Measurements from ENCODE around the gene GPC4.

GPC4 gene

DNA sequence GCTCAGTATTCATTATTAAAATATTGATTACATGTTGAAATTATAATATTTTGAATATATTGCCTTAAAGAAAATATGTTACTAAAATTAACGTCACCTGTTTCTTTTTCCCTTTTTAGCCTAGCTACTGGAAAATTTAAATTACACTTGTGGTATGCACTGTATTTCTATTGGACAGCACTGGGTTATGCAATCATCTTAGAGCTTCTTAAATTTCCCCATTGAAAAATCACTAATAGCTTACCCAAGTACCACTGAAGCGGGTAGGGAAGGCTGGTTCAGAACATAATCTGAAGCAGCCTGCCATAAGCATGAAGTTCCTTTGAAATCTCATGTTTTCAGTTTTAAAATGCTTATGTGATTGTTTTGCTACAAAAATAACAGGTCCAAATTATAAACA is 147.7 kb downstream of the GPC4 start:
- TF ChIP-seq, protein P1, sequence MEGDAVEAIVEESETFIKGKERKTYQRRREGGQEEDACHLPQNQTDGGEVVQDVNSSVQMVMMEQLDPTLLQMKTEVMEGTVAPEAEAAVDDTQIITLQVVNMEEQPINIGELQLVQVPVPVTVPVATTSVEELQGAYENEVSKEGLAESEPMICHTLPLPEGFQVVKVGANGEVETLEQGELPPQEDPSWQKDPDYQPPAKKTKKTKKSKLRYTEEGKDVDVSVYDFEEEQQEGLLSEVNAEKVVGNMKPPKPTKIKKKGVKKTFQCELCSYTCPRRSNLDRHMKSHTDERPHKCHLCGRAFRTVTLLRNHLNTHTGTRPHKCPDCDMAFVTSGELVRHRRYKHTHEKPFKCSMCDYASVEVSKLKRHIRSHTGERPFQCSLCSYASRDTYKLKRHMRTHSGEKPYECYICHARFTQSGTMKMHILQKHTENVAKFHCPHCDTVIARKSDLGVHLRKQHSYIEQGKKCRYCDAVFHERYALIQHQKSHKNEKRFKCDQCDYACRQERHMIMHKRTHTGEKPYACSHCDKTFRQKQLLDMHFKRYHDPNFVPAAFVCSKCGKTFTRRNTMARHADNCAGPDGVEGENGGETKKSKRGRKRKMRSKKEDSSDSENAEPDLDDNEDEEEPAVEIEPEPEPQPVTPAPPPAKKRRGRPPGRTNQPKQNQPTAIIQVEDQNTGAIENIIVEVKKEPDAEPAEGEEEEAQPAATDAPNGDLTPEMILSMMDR (IDR thresholded peaks at IDR 0.05; ENCODE audit: insufficient read depth, missing control alignments) = no peak
- DNase-seq (ENCODE audit: insufficient read length, low spot score) (no peak), FAIRE-seq (no peak)

DNA sequence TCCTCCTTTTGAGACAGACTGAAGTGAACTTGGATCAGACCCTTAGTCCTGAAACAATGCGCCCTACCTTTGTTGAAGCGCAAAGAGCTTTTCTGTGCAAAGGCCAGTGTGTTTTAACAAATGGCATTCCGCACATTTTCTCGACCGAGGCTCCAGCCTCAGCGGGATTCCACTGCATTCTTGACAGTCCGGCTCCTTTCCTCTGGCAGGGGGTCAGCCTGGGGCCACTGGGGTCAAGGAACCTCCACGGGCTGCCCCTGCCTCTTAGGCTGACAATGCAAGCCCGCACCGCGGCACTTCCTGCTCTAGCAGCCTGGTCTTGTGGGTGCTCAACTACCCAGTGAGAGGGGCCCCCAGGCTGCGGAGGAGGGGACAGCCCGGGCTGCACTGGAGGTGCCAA is 150.0 kb downstream of the GPC4 start:
- TF ChIP-seq, protein P1 (IDR thresholded peaks at IDR 0.05; ENCODE audit: insufficient read depth, missing control alignments) = no peak
- FAIRE-seq (no peak), DNase-seq (ENCODE audit: insufficient read length, low spot score) (no peak)

DNA sequence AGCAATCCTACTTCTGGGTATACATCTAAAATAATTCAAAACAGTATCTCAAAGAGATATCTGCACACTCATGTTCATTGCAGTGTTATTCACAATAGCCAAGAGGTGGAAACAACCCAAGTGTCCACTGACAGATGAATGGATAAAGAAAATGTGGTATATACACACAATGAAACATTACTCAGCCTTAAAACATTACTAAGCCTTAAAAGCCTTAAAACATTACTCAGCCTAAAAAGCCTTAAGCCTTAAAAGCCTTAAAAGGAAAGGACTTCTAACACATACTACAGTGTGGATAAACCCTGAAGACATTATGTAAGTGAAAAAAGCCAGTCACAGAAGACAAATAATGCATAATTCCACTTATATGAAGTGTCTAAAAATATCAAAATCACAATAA is 156.8 kb downstream of the GPC4 start:
- FAIRE-seq (no peak), DNase-seq (ENCODE audit: insufficient read length, low spot score) (no peak)
- TF ChIP-seq, protein P1 (IDR thresholded peaks at IDR 0.05; ENCODE audit: insufficient read depth, missing control alignments) = no peak

DNA sequence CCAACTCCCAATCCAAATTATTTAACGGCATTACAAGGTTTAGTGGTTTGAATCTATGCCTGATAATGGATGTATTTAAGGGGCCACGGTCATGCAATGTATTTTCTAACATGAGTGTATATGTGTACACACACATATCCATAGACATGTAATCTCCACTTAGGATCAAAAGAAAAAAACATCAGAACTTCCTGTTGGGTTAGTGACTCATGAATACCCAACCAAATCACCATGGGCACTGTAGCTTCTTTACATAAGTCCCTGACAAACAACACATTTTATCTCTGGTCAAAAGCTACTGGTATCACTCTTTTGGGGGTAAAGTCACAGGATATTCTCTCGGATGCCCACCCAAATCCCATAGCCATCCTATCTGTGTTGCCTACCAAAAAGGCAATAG is 160.6 kb downstream of the GPC4 start:
- no peak for DNase-seq (ENCODE audit: insufficient read length, low spot score)
- TF ChIP-seq, protein P1 (IDR thresholded peaks at IDR 0.05; ENCODE audit: insufficient read depth, missing control alignments) = no peak
- no peak for FAIRE-seq

DNA sequence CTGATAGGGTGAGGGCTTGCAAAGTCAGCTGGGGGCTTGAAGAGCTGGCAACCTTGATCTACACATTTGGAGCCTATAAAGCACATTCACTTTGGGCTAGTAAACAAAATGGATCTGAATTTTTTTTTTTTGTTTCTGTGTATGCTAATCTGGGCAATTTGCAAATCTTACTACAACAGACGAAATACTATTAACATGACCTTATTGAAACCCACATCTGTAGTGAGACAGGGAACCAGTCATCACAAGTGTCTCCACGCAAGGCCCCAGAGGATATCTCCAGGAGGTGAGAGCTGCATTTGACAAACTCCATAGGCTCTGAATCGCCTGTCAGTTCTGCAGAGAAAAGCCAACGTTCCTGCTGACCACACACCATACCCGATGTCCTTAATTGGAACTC is 164.1 kb downstream of the GPC4 start:
- TF ChIP-seq, protein P1 (IDR thresholded peaks at IDR 0.05; ENCODE audit: insufficient read depth, missing control alignments) = no peak
- DNase-seq (ENCODE audit: insufficient read length, low spot score) (no peak), FAIRE-seq (no peak)

DNA sequence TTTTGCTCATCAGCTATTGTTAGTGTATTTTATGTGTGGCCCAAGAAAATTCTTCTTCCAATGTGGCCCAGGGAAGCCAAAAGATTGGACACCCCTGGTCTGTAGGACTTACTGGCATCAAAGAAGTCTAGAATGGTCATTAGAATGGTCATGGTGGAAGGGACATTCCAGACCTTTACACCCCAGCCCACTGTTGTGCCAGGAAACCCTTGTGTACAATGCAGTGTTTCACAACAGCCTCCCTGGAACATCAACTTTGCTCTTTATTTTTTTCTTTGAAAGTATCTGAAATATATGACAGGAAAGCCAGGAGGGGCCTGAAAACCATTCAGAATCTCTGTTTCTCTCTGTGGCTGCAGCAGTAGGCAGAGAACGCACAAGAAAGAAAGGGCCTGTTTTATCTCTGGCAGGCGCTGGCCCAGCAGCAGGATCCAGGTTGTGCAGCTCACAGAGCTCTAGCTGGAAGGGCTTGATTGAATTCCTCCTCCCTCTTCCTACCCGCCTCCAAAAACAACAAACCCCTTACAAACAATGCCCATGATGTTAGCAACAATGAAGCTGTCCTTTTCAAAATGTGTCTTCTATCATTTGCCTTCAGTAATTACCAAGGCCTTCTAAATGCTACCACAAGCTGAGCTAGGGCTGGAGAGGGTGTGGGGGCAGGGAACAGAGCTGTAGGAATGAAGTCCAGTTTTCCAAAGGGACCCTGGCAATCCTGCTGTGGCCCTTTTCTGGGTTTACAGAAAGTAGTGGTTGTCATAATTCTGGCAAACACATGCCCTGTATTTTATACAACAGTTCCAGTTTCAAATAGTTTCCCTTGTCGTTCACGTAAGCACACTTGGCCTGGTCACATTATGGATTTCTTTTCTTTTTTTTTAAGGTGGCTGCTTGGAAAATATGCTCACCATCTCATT is 164.8 kb downstream of the GPC4 start:
- TF ChIP-seq, protein P1 (IDR thresholded peaks at IDR 0.05; ENCODE audit: insufficient read depth, missing control alignments) = no peak
- FAIRE-seq (no peak), DNase-seq (ENCODE audit: insufficient read length, low spot score) (no peak)

All from D721Med (cell line).